ENCODE results near the gene TM4SF20. TPM values are rescaled to one million over a fixed set of nuclear protein-coding genes. Genes with fewer than 3 reads are reported as not detected.
"Not testable (repeated sequence)": the region's sequence is repeated elsewhere in the genome, so short reads cannot be mapped to it uniquely, and the experiment has no call there.

The TM4SF20 gene
- total and polyA plus RNA-seq, 2 experiments from 2014 or later: not detected

GRCh38 chr2:227383686-227384085 is 4.6 kb upstream of the TM4SF20 start:
- Histone ChIP-seq H3K4me2 (no peak overlapping the region), H3K4me1 (ENCODE audit: insufficient read depth) (no peaks in the 10 kb centered on the region), H3K36me3 (ENCODE audit: insufficient read depth) (no peaks in the 10 kb centered on the region), H2AFZ (peak overlapping the region; percentile 80; the same call in 1 of the 2 replicates), H4K20me1 (replicated peaks; ENCODE audit: insufficient read depth) (no peaks in the 10 kb centered on the region), H3K9me2 (ENCODE audit: insufficient read depth) (no peaks in the 10 kb centered on the region), H3F3A (replicated peaks; ENCODE audit: low read depth) (no peaks in the 10 kb centered on the region), H3K4me3 (no peak overlapping the region), H3K27me3 (ENCODE audit: insufficient read depth) (no peaks in the 10 kb centered on the region), H3K79me2 (replicated peaks; ENCODE audit: insufficient read depth) (no peaks in the 10 kb centered on the region), H3K27ac (ENCODE audit: low read depth) (no peak overlapping the region)
- no peaks in the 10 kb centered on the region for H3K9me3 Mint-ChIP-seq
- no peaks in the 10 kb centered on the region; the same call in 2 of the 3 replicates for H3K4me1 Mint-ChIP-seq
- DNase-seq (ENCODE audit: low spot score) (no peak), ATAC-seq (no peak)
- no peaks in the 10 kb centered on the region for H3K36me3 Mint-ChIP-seq (ENCODE audit: low read depth)
- H3K27me3 Mint-ChIP-seq (ENCODE audit: insufficient read depth, low read depth, poor library complexity): no peaks in the 10 kb centered on the region
- TF ChIP-seq CREB1 (CRISPR knock-in tag; IDR thresholded peaks at IDR 0.05; ENCODE audit: low read depth) (no peak), CTCF (conservative IDR thresholded peaks at IDR 0.05; ENCODE audit: low read depth in 2 of 2) (no peak), EZH2phosphoT487 (IDR thresholded peaks at IDR 0.05; ENCODE audit: unreplicated experiment) (no peak), NANOG (IDR thresholded peaks at IDR 0.05; ENCODE audit: borderline replicate concordance) (no peak), ZNF114 (CRISPR knock-in tag; IDR thresholded peaks at IDR 0.05) (no peak), REST (IDR thresholded peaks at IDR 0.05; ENCODE audit: unreplicated experiment) (no peak), EZH2 (IDR thresholded peaks at IDR 0.05; ENCODE audit: low read depth, unreplicated experiment) (no peak), STAT1 (IDR thresholded peaks at IDR 0.05; ENCODE audit: unreplicated experiment) (no peak), JUNB (IDR thresholded peaks at IDR 0.05; ENCODE audit: unreplicated experiment) (no peak)
- H3K27ac Mint-ChIP-seq: no peak overlapping the region
- H3K4me3 Mint-ChIP-seq: no peak overlapping the region

GRCh38 chr2:227382241-227382835 is 3.2 kb upstream of the TM4SF20 start:
- H3K27me3 Mint-ChIP-seq (ENCODE audit: insufficient read depth, low read depth, poor library complexity); H3K9me2 ChIP-seq (ENCODE audit: insufficient read depth); H3K9me3 Mint-ChIP-seq; H3K4me3 Mint-ChIP-seq; H3K4me3 ChIP-seq; H3K27me3 ChIP-seq (ENCODE audit: insufficient read depth); ATAC-seq; H3K79me2 ChIP-seq (replicated peaks; ENCODE audit: insufficient read depth); H3K36me3 Mint-ChIP-seq (ENCODE audit: low read depth); H3K4me1 ChIP-seq (ENCODE audit: insufficient read depth); H3K27ac ChIP-seq (ENCODE audit: low read depth); H3F3A ChIP-seq (replicated peaks; ENCODE audit: low read depth); H3K36me3 ChIP-seq (ENCODE audit: insufficient read depth); H3K4me2 ChIP-seq; H3K4me1 Mint-ChIP-seq; H4K20me1 ChIP-seq (replicated peaks; ENCODE audit: insufficient read depth); H3K27ac Mint-ChIP-seq; H2AFZ ChIP-seq; DNase-seq (ENCODE audit: low spot score): not testable (repeated sequence)
